GM12891 (cell line): Measurements from ENCODE around the gene KEL.

Source experiments
- PAX5 ChIP-seq: IDR thresholded peaks from 2 replicates; pipeline ENCODE4 v1.6.1; 2011; ENCODE audit warnings: low read length, moderate library complexity, mild to moderate bottlenecking; ENCODE audit not compliant: insufficient read depth, severe bottlenecking
- POLR2A ChIP-seq: IDR thresholded peaks from 2 replicates; pipeline ENCODE4 v1.6.1; 2011; ENCODE audit warnings: low read depth, low read length, control low read depth
- POLR2AphosphoS5 ChIP-seq: IDR thresholded peaks from 2 replicates; pipeline ENCODE4 v1.6.1; 2011; ENCODE audit warnings: low read depth, low read length, control low read depth
- TAF1 ChIP-seq: IDR thresholded peaks from 2 replicates; pipeline ENCODE4 v1.6.1; 2011; ENCODE audit warnings: low read depth, low read length, control low read depth

DNA sequence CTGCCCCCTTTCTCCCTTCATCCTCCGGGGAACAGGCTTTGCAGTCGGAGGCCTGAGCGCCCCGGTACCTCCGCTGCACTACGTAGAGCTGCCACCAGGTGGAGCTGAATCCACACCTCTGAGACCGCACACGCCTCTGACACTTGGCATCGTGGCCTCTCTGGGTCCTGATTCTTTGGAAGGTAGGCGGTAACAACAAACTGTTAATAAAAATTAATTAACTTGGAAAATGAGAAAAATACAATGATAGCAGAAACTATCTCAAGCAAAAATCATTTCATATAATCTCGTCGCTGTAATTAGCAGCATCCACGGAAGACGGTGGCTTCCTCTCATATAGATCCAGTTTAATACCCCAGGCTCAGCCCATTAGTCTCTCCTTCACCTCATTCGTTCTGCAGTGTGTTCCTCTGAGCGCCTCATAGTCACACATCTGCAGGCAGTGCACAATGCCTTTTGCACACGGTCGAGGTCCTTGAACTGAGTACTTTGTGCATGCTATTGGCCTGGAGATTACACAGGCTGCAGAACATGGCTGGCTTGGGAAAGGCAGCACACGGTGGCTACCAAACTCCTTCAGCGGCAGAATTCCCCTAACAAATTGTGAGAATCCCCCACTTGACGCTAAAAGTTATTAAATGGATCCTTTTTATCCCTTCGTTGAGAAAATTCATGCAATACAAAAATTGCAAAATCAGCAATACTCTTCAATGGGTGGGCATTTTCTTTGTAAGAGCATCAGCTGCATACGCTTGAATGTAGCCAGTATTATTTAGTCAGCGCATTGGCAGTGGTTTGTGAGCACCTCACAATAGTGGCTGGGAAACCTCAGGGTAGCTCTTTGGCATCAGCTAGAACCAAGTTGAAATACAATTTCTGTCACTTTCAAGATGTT is 46.1 kb upstream of the KEL start:
- TF ChIP-seq TAF1 (no peak), POLR2AphosphoS5 (no peak), PAX5 (no peak), POLR2A (no peak)
